ENCODE results near the gene WRNIP1. TPM values are rescaled to one million over a fixed set of nuclear protein-coding genes. Genes with fewer than 3 reads are reported as not detected.

The WRNIP1 gene
- total and polyA plus RNA-seq, 2 of the 4 experiments (the other 2 are of a cell fraction): 43.7 to 47.1 TPM

DNA sequence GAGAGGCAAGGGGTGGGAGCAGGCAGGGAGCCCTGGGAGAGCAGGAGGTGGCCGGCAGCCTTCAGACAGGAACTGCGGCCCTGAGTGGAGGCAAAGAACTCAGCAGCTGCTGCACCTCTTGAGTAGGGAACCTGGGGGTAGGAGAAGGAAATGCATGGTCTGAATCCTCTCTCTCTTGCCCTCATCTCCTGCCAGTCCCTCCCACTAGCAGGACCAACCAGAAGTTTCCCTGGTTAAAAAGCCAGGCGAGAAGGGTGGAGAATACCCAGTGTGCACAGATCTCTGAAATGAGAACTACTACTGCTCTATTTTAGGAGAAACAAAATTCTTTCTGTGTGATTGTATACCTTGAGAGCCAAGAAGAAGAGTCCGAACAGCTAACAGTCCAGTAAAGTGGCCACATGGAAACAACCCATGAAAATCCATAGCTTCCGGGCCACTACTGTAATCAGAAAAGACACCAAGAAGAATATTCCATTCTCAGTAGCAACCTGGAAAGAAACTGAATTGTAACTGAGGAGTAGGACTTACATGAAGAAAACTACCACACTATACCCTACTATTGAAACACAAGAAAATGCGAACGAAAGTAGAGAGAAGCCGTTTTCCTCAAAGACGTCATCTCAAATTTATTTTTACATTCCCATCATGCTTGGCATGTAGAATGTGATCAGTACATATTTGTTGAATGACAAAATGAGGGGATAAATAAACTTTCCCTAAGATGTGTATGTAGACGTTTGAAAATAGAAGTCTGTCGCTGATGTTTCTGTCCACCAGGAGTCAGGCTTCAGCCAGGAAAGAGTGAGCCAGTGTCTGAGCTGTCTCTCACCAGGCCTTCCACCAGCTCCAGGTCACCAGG lies 25.6 kb downstream of the WRNIP1 start:
- Histone ChIP-seq H4K5ac (ENCODE audit: low read depth, low read length) (peak overlapping the region; percentile 99), H2AK5ac (ENCODE audit: low read depth, low read length) (peak overlapping the region; percentile 92), H3K4me1 (ENCODE audit: control insufficient read depth, insufficient read depth, low read length) (peaks cover 18% of the 10 kb centered on the region), H3K27me3 (ENCODE audit: control insufficient read depth, insufficient read depth, low read length) (no peaks in the 10 kb centered on the region), H3K27ac (ENCODE audit: insufficient read depth, low read length) (peak overlapping the region; percentile 91), H2BK120ac (ENCODE audit: low read depth, low read length) (peak overlapping the region; percentile 91), H3K23ac (ENCODE audit: low read depth, low read length) (peak overlapping the region; percentile 56), H3K4me3 (ENCODE audit: insufficient read depth, low read depth, low read length) (peak overlapping the region; percentile 20; the same call in 1 of the 2 replicates), H2AFZ (replicated peaks; ENCODE audit: low read length, poor library complexity) (peak overlapping the region; percentile 71), H3K18ac (ENCODE audit: low read depth, low read length) (peak overlapping the region; percentile 84), H2AK9ac (replicated peaks; ENCODE audit: low read depth, low read length, poor library complexity) (peak overlapping the region; percentile 26), H2BK5ac (ENCODE audit: low read depth, low read length, poor library complexity, severe bottlenecking) (peak overlapping the region; percentile 98), H3K4me2 (ENCODE audit: low read depth, low read length) (peak overlapping the region; percentile 75), H4K20me1 (ENCODE audit: insufficient read depth, low read length) (peaks cover 4% of the 10 kb centered on the region), H4K91ac (ENCODE audit: insufficient read depth, low read depth, low read length) (peak overlapping the region; percentile 93), H3K36me3 (ENCODE audit: control insufficient read depth, insufficient read depth, low read length) (peaks cover 5% of the 10 kb centered on the region), H2BK15ac (ENCODE audit: low read depth, low read length) (peak overlapping the region; percentile 34; the same call in 2 of the 3 replicates), H3K79me1 (ENCODE audit: low read depth in 1 of 2, low read length in 2 of 2) (peaks cover 13 to 53% of the 10 kb centered on the region in 2 experiments), H2BK20ac (ENCODE audit: low read depth, low read length) (peak overlapping the region; percentile 76), H4K8ac (ENCODE audit: low read depth in 2 of 2, low read length in 2 of 2) (peak overlapping the region; percentile 62 to 87), H3K9me1 (ENCODE audit: insufficient read depth, low read length) (peaks cover 16% of the 10 kb centered on the region; the same call in 1 of the 2 replicates), H3K9ac (ENCODE audit: low read depth, low read length) (peak overlapping the region; percentile 57), H3K56ac (ENCODE audit: extremely low read depth, insufficient read depth, low read length) (peak overlapping the region; percentile 96), H3K9me3 (ENCODE audit: control insufficient read depth, insufficient read depth, low read length) (no peaks in the 10 kb centered on the region), H3K4ac (ENCODE audit: low read depth, low read length) (peak overlapping the region; percentile 89), H3K14ac (replicated peaks; ENCODE audit: low read depth, low read length) (peak overlapping the region; percentile 72)
- dilution Hi-C loops (cut with HindIII; ENCODE audit: low sequenced_read_pairs, unreplicated experiment): no loop called here
- ATAC-seq (ENCODE audit: low read depth): peak; percentile 84
- 0% methylated on average over 1 of the region's 11 CpGs; no CpG with 5 or more reads in 1 of the 2 experiments for WGBS, 2 experiments (ENCODE audit: extremely low coverage in 2 of 2, insufficient read length in 1 of 2)
- BruUV-seq (replicated peaks): TSS peak; percentile 98
- CTCF ChIA-PET: interaction anchor here (0.6 to 2.1 kb wide), 20 partner anchors 14 to 198 kb away, joined by 3 to 29 read pairs (median 5); partner anchors contain the start of genes SERPINB1 and WRNIP1
- POLR2A ChIA-PET (ENCODE audit: unreplicated experiment): interaction anchor here (0.9 to 1.6 kb wide), 5 partner anchors 51 to 199 kb away, joined by 3 to 9 read pairs (median 5); partner anchors contain the start of gene SERPINB1
- TF ChIP-seq BHLHE40 (IDR thresholded peaks at IDR 0.05; ENCODE audit: low read depth, low read length) (no peak), RFX5 (IDR thresholded peaks at IDR 0.05; ENCODE audit: low read depth, low read length) (no peak), FOS (IDR thresholded peaks at IDR 0.05; ENCODE audit: low read depth, low read length) (peak; percentile 17; the same call in 1 of the 2 replicates), CEBPB (IDR thresholded peaks at IDR 0.05; ENCODE audit: low read depth, low read length) (no peak), SMC3 (IDR thresholded peaks at IDR 0.05; ENCODE audit: low read depth, low read length) (peak; percentile 97), MAZ (IDR thresholded peaks at IDR 0.05; ENCODE audit: borderline replicate concordance, low read depth, low read length) (peak; percentile 33; the same call in 1 of the 2 replicates), RAD21 (IDR thresholded peaks at IDR 0.05; ENCODE audit: low read length) (peak; percentile 97), NFE2L2 (IDR thresholded peaks at IDR 0.05; ENCODE audit: low read depth, low read length) (no peak), POLR2A (IDR thresholded peaks at IDR 0.05; ENCODE audit: low read depth, low read length) (peak; percentile 76)
- TF ChIP-seq, protein P1, sequence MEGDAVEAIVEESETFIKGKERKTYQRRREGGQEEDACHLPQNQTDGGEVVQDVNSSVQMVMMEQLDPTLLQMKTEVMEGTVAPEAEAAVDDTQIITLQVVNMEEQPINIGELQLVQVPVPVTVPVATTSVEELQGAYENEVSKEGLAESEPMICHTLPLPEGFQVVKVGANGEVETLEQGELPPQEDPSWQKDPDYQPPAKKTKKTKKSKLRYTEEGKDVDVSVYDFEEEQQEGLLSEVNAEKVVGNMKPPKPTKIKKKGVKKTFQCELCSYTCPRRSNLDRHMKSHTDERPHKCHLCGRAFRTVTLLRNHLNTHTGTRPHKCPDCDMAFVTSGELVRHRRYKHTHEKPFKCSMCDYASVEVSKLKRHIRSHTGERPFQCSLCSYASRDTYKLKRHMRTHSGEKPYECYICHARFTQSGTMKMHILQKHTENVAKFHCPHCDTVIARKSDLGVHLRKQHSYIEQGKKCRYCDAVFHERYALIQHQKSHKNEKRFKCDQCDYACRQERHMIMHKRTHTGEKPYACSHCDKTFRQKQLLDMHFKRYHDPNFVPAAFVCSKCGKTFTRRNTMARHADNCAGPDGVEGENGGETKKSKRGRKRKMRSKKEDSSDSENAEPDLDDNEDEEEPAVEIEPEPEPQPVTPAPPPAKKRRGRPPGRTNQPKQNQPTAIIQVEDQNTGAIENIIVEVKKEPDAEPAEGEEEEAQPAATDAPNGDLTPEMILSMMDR (conservative IDR thresholded peaks at IDR 0.05; ENCODE audit: low read depth, low read length): peak; percentile 96
- intact Hi-C loops (cut with micrococcal nuclease): loop anchor here (1.0 to 2.0 kb wide), 7 partner anchors 50 to 198 kb away; partner anchors contain the start of gene SERPINB1
- peak; percentile 97 for DNase-seq
- in situ Hi-C loops (cut with MboI; ENCODE audit: low sequenced_read_pairs): loop anchor here (5.0 to 10.0 kb wide), 2 partner anchors 51 to 144 kb away; partner anchors contain the start of gene SERPINB1

All from IMR-90 (cell line).